Measurements from ENCODE around the gene GNRH2. TPM values are rescaled to one million over a fixed set of nuclear protein-coding genes. Genes with fewer than 3 reads are reported as not detected.
"Not testable (repeated sequence)": the region's sequence is repeated elsewhere in the genome, so short reads cannot be mapped to it uniquely, and the experiment has no call there.

The GNRH2 gene
- total and polyA plus RNA-seq, 12 donors, result 0.47 TPM; not detected in 11

DNA sequence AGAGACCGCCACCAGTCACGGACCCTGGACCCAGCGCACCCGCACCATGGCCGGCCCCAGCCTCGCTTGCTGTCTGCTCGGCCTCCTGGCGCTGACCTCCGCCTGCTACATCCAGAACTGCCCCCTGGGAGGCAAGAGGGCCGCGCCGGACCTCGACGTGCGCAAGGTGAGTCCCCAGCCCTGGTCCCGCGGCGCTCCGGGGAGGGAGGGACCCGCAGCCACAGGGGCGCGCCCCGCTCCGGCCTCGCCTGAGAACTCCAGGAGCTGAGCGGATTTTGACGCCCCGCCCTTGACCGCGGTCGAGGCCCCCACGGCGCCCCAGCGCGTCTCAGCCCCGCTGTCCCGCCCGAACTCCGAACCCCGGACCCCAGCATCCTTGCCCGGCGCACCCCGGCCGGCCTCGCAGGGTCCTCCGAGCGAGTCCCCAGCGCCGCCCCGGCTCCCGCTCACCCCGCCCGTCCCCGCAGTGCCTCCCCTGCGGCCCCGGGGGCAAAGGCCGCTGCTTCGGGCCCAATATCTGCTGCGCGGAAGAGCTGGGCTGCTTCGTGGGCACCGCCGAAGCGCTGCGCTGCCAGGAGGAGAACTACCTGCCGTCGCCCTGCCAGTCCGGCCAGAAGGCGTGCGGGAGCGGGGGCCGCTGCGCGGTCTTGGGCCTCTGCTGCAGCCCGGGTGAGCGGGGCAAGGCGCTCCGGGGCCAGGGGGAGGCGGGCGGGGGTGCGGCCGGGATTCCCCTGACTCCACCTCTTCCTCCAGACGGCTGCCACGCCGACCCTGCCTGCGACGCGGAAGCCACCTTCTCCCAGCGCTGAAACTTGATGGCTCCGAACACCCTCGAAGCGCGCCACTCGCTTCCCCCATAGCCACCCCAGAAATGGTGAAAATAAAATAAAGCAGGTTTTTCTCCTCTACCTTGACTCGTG, 28.4 kb downstream of the GNRH2 start, which contains the start of gene OXT:
OXT (plus strand) TSS at position 11 of the 920 bp plus-strand sequence; CDS start at position 47, 36 bp downstream.
- intact Hi-C loops (cut with DNase I), result no loop called here
- Histone ChIP-seq H3K27ac (peak within 1 kb of the TSS in 4 of 10 donors; percentile 9 to 66 (median 42)), H3K4me3 (peak within 1 kb of the TSS; percentile 35 to 71 (median 60)), H3K36me3 (no peaks in the 10 kb centered on the region), H3K27me3 (peaks cover 0 to 40% (median 23%) of the 10 kb centered on the region in 7 donors), H3K4me1 (peaks cover 0 to 18% (median 10%) of the 10 kb centered on the region in 9 donors), H3K9me3 (no peaks in the 10 kb centered on the region)
- TF ChIP-seq CTCF (IDR thresholded peaks at IDR 0.05), result no peak
- 7 to 9% methylated on average over 94 to 95 of the region's 95 CpGs for WGBS, 2 donors
- DNase-seq (peak; percentile 33 to 62), ATAC-seq (peak; percentile 53 to 87 (median 74))

DNA sequence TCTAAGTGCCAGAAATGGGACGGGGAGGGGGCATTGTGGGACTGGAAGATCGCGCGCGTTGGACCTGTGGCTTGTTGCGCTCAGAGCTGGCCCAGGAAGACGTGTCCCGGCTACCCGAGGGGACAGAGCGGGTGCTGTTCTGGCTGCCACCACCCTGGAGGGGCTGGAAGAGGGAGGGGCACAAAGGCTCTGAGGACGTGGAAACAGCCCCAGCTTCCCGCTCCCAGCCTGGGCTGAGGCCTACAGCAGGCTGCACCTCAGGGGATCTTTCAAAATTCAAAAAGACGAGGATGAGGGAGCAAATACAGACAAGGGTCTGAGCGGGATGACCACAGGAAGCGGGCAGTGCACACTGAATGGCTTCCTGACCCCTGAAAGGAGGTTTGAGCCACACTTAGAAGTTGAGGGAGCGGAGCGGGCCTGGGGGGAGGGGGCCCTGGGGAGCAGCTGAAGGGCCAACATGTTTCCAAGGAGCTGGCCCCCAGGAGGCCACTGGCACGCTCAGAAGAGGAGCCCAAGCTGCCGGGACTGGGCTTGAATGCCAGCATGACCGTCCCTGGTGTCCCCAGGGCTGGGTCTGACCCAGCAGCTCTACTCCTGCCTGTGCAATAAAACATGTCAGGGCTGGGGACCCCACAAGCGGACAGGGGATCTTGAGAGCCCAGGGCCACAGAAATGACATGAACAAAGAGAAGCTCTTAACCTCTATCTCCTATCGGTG, 29.3 kb downstream of the GNRH2 start:
- intact Hi-C loops (cut with DNase I), result no loop called here
- Histone ChIP-seq H3K4me3 (peak overlapping the region; percentile 35 to 71 (median 60)), H3K36me3 (no peaks in the 10 kb centered on the region), H3K9me3 (no peaks in the 10 kb centered on the region), H3K27ac (no peak overlapping the region), H3K27me3 (peaks cover 0 to 40% (median 23%) of the 10 kb centered on the region in 7 donors), H3K4me1 (peaks cover 0 to 21% (median 10%) of the 10 kb centered on the region in 9 donors)
- TF ChIP-seq CTCF (IDR thresholded peaks at IDR 0.05), result no peak
- DNase-seq, result no peak
- peak in 2 of 8 donors; percentile 16 to 18 for ATAC-seq
- WGBS, 2 donors, result 65 to 72% methylated on average over 20 to 22 of the region's 22 CpGs

GRCh38 chr20:3073251-3073643, 29.8 kb downstream of the GNRH2 start:
- ATAC-seq; DNase-seq; H3K9me3 ChIP-seq; H3K27ac ChIP-seq; intact Hi-C loops (cut with DNase I); H3K36me3 ChIP-seq; H3K4me3 ChIP-seq: not testable (repeated sequence)
- 95 to 96% methylated on average over 8 of the region's 8 CpGs for WGBS, 2 donors
- H3K27me3 ChIP-seq, result peaks cover 0 to 40% (median 23%) of the 10 kb centered on the region in 7 donors
- peaks cover 0 to 21% (median 10%) of the 10 kb centered on the region in 9 donors for H3K4me1 ChIP-seq

DNA sequence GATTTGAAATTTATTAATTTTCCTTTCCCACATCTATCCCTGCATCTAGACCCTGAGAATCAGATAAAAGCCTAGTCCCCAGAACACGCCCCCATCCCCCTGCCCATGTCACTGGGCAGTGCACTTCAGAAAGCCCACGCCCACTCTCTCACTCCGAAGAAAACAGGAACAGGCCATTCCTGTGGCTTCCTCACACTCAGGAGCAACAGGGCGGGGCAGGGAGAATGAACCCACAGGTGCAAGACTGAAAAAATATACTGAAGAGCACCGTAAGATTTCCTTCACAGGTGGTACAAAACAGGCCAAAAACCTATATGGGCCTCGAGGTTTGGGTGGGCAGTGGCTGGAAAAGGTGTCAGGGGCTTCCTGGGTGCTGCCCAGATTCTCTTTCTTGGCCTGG, 31.4 kb downstream of the GNRH2 start:
- 76 to 84% methylated on average over 6 of the region's 6 CpGs for WGBS, 2 donors
- H3K4me1 ChIP-seq, result peaks cover 0 to 21% (median 10%) of the 10 kb centered on the region in 9 donors
- TF ChIP-seq CTCF (IDR thresholded peaks at IDR 0.05), result no peak
- DNase-seq (no peak), ATAC-seq (no peak)
- H3K4me3 ChIP-seq, result no peak overlapping the region
- H3K27me3 ChIP-seq, result peaks cover 0 to 54% (median 23%) of the 10 kb centered on the region in 7 donors
- intact Hi-C loops (cut with DNase I), result no loop called here
- H3K27ac ChIP-seq, result no peak overlapping the region
- no peaks in the 10 kb centered on the region for H3K36me3 ChIP-seq
- H3K9me3 ChIP-seq, result no peaks in the 10 kb centered on the region

DNA sequence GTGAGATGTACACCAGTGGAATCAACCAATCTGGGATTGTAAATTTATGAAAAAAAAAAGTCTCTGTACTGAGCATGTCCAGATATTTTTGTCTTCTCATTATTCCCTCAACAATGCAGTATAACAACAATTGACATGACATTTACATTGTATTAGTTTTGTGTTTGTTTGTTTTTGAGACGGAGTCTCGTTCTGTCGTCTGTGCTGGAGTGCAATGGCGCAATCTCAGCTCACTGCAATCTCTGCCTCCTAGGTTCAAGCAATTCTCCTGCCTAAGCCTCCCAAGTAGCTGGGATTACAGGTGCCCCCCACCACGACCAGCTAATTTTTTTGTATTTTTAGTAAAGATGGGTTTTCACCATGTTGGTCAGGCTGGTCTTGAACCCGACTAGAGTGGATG, 31.9 kb downstream of the GNRH2 start:
- H3K36me3 ChIP-seq; DNase-seq; H3K4me3 ChIP-seq; intact Hi-C loops (cut with DNase I); H3K9me3 ChIP-seq; H3K27ac ChIP-seq; ATAC-seq: not testable (repeated sequence)
- H3K27me3 ChIP-seq, result peaks cover 0 to 58% (median 23%) of the 10 kb centered on the region in 7 donors
- 82 to 88% methylated on average over 6 of the region's 6 CpGs for WGBS, 2 donors
- peaks cover 0 to 21% (median 10%) of the 10 kb centered on the region in 9 donors for H3K4me1 ChIP-seq

Data from heart right ventricle (tissue), 16 donors.